OCI-LY1 (cell line): ENCODE results near the gene NFIX.

Experiments used
- H2AFZ ChIP-seq: fragments of 200-600 bp; sonication (generic), shearing (Covaris generic); 2 replicates; pipeline ENCODE4 v1.6.0; 2014; ENCODE audit warnings: antibody characterized with exemption, mild to moderate bottlenecking, low read length
- H3F3A ChIP-seq: fragments of 200-600 bp; sonication (generic), shearing (Covaris generic); 2 replicates; pipeline ENCODE4 v1.6.0; 2014; ENCODE audit warnings: mild to moderate bottlenecking, antibody characterized with exemption, low read length, moderate library complexity; ENCODE audit not compliant: insufficient read depth
- H3K27ac ChIP-seq: fragments of 200-600 bp; sonication (generic); 2 replicates; pipeline ENCODE4 v1.5.1; 2014; ENCODE audit warnings: low read length, mixed run types, mild to moderate bottlenecking, low read depth; ENCODE audit not compliant: poor library complexity, severe bottlenecking
- H3K27me3 ChIP-seq: fragments of 200-600 bp; sonication (generic); 2 replicates; pipeline ENCODE4 v1.6.0; 2014; ENCODE audit warnings: antibody characterized with exemption, mild to moderate bottlenecking, low read length, moderate library complexity; ENCODE audit not compliant: insufficient read depth
- H3K36me3 ChIP-seq: fragments of 200-600 bp; sonication (generic); 2 replicates; pipeline ENCODE4 v1.6.1; 2014; ENCODE audit warnings: mild to moderate bottlenecking, antibody characterized with exemption, low read length, moderate library complexity, mixed read lengths; ENCODE audit not compliant: insufficient read depth
- H3K4me1 ChIP-seq: fragments of 200-600 bp; sonication (generic); 2 replicates; pipeline ENCODE4 v1.5.1; 2014; ENCODE audit warnings: mild to moderate bottlenecking, low read length, moderate library complexity; ENCODE audit not compliant: insufficient read depth, severe bottlenecking
- H3K4me2 ChIP-seq: fragments of 200-600 bp; sonication (generic), shearing (Covaris generic); 2 replicates; pipeline ENCODE4 v1.6.1; 2014; ENCODE audit warnings: low read length
- H3K4me3 ChIP-seq: fragments of 200-600 bp; sonication (generic); 2 replicates; pipeline ENCODE4 v1.5.1; 2014; ENCODE audit warnings: low read length, low read depth, mild to moderate bottlenecking, mixed read lengths; ENCODE audit not compliant: poor library complexity, severe bottlenecking
- H3K79me2 ChIP-seq: fragments of 200-600 bp; shearing (Covaris generic); 2 replicates; pipeline ENCODE4 v1.6.1; 2016; ENCODE audit warnings: mixed run types, low read length, mixed read lengths; ENCODE audit not compliant: insufficient read depth
- H3K9ac ChIP-seq: fragments of 200-600 bp; sonication (generic), shearing (Covaris generic); 2 replicates; pipeline ENCODE4 v1.6.1; 2014; ENCODE audit warnings: mild to moderate bottlenecking, low read length, mixed read lengths
- H3K9me2 ChIP-seq: fragments of 200-600 bp; sonication (generic), shearing (Covaris generic); 2 replicates; pipeline ENCODE4 v1.6.1; 2014; ENCODE audit warnings: low read depth, mild to moderate bottlenecking, low read length, mixed read lengths
- H3K9me3 ChIP-seq: fragments of 200-600 bp; shearing (Covaris generic); 2 replicates; pipeline ENCODE4 v1.6.1; 2014; ENCODE audit warnings: low read length, mixed read lengths
- H4K20me1 ChIP-seq: fragments of 200-600 bp; sonication (generic), shearing (Covaris generic); 2 replicates; pipeline ENCODE4 v1.6.0; 2016; ENCODE audit warnings: mild to moderate bottlenecking, low read length; ENCODE audit not compliant: insufficient read depth
- EZH2 ChIP-seq: fragments of 200-600 bp; sonication (generic), shearing (Covaris generic); IDR thresholded peaks from 2 replicates; pipeline ENCODE4 v1.8.0; 2017; ENCODE audit warnings: borderline replicate concordance, mixed run types, mild to moderate bottlenecking, antibody characterized with exemption, low read length, moderate library complexity, mixed read lengths
- TF ChIP-seq, protein P1 (sequence below): fragments of 200-600 bp; sonication (generic), shearing (Covaris generic); IDR thresholded peaks from 2 replicates; pipeline ENCODE4 v1.5.1; 2017; ENCODE audit warnings: mild to moderate bottlenecking, antibody characterized with exemption, low read length, moderate library complexity, mixed read lengths

The NFIX gene

DNA sequence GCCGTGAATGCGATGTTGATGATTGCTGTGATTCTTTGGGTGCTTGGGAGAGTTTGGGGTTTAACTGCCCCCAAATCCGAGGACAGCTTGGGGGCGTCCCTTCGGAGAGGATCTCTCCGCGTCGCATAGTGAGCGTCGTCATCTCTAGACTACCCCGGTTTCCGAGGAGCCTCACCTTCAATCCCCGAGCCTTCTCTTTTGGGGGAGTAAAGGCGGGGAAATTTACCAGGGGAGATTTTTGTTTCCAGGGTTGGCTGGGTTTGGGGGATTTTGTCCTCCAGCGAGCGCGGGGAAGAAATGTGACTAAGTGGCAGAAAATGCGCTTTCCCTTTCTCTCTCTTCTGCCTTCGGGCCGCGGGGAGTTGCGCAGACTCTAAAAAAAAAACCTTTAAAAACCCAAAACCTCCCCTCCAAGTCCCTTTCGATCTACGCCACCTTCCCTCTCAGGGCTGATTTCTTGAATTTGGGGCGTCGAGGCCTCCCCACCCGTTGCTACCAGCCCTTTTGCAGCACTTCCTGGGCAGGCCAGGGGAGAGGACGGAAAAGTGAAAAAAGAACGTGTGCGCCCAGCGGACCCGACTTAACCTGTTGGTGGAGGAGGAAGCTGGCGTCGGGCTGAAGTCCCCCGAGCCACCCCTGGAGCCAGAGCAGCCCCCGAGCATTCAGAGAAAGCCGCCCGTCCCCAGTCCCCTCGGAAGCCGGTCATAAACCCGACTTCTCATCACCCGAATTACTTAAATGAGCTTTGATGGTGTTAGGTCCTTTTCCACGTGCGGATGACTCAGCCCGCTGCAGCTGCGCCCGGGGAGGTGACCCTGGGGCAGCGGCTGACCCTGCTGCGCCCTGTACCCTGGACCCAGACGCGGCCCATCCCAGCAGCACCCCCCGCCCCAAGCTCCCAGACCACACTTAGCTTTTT, 17.7 kb downstream of the NFIX start:
- H3F3A ChIP-seq: no peaks in the 10 kb centered on the region
- H3K9ac ChIP-seq: no peak overlapping the region
- no peak overlapping the region for H2AFZ ChIP-seq
- peaks cover 11% of the 10 kb centered on the region; the same call in 1 of the 2 replicates for H3K27me3 ChIP-seq
- H3K4me2 ChIP-seq: no peak overlapping the region
- TF ChIP-seq, protein P1, sequence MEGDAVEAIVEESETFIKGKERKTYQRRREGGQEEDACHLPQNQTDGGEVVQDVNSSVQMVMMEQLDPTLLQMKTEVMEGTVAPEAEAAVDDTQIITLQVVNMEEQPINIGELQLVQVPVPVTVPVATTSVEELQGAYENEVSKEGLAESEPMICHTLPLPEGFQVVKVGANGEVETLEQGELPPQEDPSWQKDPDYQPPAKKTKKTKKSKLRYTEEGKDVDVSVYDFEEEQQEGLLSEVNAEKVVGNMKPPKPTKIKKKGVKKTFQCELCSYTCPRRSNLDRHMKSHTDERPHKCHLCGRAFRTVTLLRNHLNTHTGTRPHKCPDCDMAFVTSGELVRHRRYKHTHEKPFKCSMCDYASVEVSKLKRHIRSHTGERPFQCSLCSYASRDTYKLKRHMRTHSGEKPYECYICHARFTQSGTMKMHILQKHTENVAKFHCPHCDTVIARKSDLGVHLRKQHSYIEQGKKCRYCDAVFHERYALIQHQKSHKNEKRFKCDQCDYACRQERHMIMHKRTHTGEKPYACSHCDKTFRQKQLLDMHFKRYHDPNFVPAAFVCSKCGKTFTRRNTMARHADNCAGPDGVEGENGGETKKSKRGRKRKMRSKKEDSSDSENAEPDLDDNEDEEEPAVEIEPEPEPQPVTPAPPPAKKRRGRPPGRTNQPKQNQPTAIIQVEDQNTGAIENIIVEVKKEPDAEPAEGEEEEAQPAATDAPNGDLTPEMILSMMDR: no peak
- TF ChIP-seq EZH2: no peak
- no peaks in the 10 kb centered on the region for H3K79me2 ChIP-seq
- no peaks in the 10 kb centered on the region for H3K4me1 ChIP-seq
- H4K20me1 ChIP-seq: no peaks in the 10 kb centered on the region
- no peaks in the 10 kb centered on the region for H3K9me3 ChIP-seq
- no peak overlapping the region for H3K4me3 ChIP-seq
- no peaks in the 10 kb centered on the region for H3K36me3 ChIP-seq
- no peak overlapping the region for H3K27ac ChIP-seq
- H3K9me2 ChIP-seq: no peaks in the 10 kb centered on the region

DNA sequence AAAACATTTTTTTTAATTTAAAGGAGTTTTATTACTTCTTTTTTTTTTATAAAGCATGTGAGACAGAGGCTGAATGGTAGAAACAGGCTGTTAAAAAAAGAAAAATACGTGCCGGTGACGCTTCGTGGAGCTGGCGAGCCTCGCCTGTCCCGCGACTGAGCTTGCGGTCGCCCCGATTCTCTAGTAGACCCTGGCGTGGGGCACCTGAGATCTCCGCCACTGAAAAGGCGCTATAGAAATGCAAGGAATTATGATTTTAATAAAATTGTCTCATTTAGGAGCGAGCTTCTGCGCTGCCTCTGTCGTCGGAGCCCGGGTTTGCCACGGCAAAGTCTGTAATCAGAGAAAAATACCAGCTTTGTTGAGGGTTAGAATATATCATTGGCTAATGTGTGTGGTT, 18.4 kb downstream of the NFIX start:
- no peaks in the 10 kb centered on the region for H3K9me3 ChIP-seq
- no peak for TF ChIP-seq EZH2
- TF ChIP-seq, protein P1: no peak
- no peaks in the 10 kb centered on the region for H3F3A ChIP-seq
- no peak overlapping the region for H3K27ac ChIP-seq
- no peaks in the 10 kb centered on the region for H3K9me2 ChIP-seq
- H3K79me2 ChIP-seq: no peaks in the 10 kb centered on the region
- H3K36me3 ChIP-seq: no peaks in the 10 kb centered on the region
- peaks cover 5% of the 10 kb centered on the region; the same call in 1 of the 2 replicates for H3K27me3 ChIP-seq
- no peaks in the 10 kb centered on the region for H3K4me1 ChIP-seq
- H3K4me3 ChIP-seq: no peak overlapping the region
- no peak overlapping the region for H3K4me2 ChIP-seq
- no peaks in the 10 kb centered on the region for H4K20me1 ChIP-seq
- H3K9ac ChIP-seq: no peak overlapping the region
- H2AFZ ChIP-seq: no peak overlapping the region

DNA sequence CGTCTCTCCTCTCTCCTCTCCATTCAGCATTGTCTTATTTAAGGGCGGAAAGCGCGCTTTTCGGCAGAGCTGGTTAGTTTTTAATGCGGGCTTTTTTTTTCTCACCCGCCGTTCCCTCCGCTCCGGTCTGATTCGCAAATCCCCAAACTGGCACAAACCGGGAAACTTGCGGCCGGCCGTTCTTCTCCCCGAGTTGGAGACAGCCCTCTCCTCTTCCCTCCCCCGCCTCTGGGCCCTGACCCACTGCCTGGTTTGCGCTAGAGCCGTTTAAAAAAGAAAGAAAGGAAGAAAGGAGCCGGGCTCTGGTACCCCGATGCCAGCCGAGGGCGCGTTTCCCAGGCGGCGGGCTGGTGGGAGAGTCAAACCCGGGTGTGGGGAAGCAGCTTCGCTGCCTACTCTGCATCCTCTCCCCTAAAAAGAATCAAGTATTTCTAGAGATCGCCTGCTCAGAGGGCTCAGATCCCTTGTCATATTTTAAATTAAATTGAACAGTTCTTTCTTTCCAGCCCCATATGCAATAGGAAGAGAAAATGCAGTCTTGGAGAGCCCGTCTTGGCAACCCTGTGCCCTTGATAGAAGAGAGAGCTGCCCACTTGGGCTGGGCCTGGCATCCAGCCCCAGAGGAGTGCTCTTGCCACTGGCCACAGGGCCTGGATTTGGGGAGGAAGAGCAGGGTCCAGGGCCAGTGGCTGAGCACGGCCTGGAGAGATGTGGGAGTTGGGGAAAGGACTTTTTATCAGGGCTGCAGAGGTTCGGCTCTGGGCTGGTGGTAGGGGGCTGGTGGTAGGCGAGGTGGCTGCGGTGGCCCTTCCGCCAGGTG, 19.0 kb downstream of the NFIX start:
- Histone ChIP-seq H3K4me3 (no peak overlapping the region), H3K4me1 (no peaks in the 10 kb centered on the region), H4K20me1 (no peaks in the 10 kb centered on the region), H3K27ac (no peak overlapping the region), H3K79me2 (no peaks in the 10 kb centered on the region), H3F3A (no peaks in the 10 kb centered on the region), H3K4me2 (no peak overlapping the region), H3K9me2 (no peaks in the 10 kb centered on the region), H3K9me3 (no peaks in the 10 kb centered on the region), H3K27me3 (0 out of 2 replicates have a peak, but pooled peaks cover 4% of the 10 kb centered on the region), H2AFZ (no peak overlapping the region), H3K36me3 (no peaks in the 10 kb centered on the region), H3K9ac (no peak overlapping the region)
- no peak for TF ChIP-seq EZH2
- TF ChIP-seq, protein P1: no peak
